ENCODE measurements around the gene KANSL1.

- TF ChIP-seq MYC (IDR thresholded peaks at IDR 0.05; ENCODE audit: low read depth, low read length), result peak; percentile 65
- TF ChIP-seq MAX (IDR thresholded peaks at IDR 0.05; ENCODE audit: low read depth, low read length), result peak; percentile 82
- no peak for TF ChIP-seq CTCF (IDR thresholded peaks at IDR 0.05; ENCODE audit: low read depth, low read length)
- TF ChIP-seq POLR2A (IDR thresholded peaks at IDR 0.05; ENCODE audit: extremely low read depth, insufficient read length), result no peak
Observed at GRCh38 chr17:46056800-46057304, 136.4 kb downstream of the KANSL1 start.

Data from NB4 (cell line).